Measurements from ENCODE around the gene DYSF. TPM values are rescaled to one million over a fixed set of nuclear protein-coding genes. Genes with fewer than 3 reads are reported as not detected.

Gene DYSF
- polyA plus RNA-seq, 1 donor (not counting 4 experiments of a cell fraction or from before 2014, with no cell fraction given): 8.2 TPM

DNA sequence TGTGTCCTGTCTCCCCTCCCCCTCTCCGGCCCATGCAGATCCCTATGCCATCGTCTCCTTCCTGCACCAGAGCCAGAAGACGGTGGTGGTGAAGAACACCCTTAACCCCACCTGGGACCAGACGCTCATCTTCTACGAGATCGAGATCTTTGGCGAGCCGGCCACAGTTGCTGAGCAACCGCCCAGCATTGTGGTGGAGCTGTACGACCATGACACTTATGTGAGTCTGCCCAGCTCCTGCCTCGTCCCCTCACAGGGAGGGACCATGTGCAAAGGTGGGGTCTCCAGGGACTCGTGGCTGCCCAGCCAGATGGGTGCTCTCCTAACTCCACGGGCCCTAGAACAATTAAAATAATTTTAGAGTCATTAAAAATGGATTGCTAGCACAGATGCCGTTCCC lies 145.2 kb downstream of the DYSF start:
- no peaks in the 10 kb centered on the region for H3K9me3 ChIP-seq (ENCODE audit: control insufficient read depth, low read depth, low read length)
- H3K4me2 ChIP-seq (ENCODE audit: control insufficient read depth, extremely low read depth, insufficient read depth, low read depth, low read length): no peak overlapping the region
- no peak overlapping the region for H3K4me3 ChIP-seq (ENCODE audit: control insufficient read depth in 2 of 3, extremely low read depth in 1 of 3, insufficient read depth in 2 of 3, low read depth in 1 of 3, low read length in 3 of 3)
- no peaks in the 10 kb centered on the region for H3K4me1 ChIP-seq (ENCODE audit: control insufficient read depth, extremely low read depth, insufficient read depth, low read length)
- no peaks in the 10 kb centered on the region for H3K79me2 ChIP-seq (ENCODE audit: control insufficient read depth, insufficient read depth, low read length)
- H4K20me1 ChIP-seq (ENCODE audit: control insufficient read depth, extremely low read depth, insufficient read depth, low read length): no peaks in the 10 kb centered on the region
- DNase-seq (ENCODE audit: low read depth, low spot score) (no peak), FAIRE-seq (no peak)
- TF ChIP-seq, protein P1, sequence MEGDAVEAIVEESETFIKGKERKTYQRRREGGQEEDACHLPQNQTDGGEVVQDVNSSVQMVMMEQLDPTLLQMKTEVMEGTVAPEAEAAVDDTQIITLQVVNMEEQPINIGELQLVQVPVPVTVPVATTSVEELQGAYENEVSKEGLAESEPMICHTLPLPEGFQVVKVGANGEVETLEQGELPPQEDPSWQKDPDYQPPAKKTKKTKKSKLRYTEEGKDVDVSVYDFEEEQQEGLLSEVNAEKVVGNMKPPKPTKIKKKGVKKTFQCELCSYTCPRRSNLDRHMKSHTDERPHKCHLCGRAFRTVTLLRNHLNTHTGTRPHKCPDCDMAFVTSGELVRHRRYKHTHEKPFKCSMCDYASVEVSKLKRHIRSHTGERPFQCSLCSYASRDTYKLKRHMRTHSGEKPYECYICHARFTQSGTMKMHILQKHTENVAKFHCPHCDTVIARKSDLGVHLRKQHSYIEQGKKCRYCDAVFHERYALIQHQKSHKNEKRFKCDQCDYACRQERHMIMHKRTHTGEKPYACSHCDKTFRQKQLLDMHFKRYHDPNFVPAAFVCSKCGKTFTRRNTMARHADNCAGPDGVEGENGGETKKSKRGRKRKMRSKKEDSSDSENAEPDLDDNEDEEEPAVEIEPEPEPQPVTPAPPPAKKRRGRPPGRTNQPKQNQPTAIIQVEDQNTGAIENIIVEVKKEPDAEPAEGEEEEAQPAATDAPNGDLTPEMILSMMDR (optimal IDR thresholded peaks at IDR 0.05 in 1 of 3, IDR thresholded peaks at IDR 0.05 in 1 of 3, conservative IDR thresholded peaks at IDR 0.05 in 1 of 3; ENCODE audit: extremely low read depth in 1 of 3, insufficient read depth in 2 of 3, low read length in 3 of 3): no peak
- no peak for TF ChIP-seq EZH2 (IDR thresholded peaks at IDR 0.05; ENCODE audit: low read length)
- dilution Hi-C loops (cut with MboI; ENCODE audit: extremely low pct_ligation_motif_present, low sequenced_read_pairs): no loop called here
- H3K9me1 ChIP-seq (ENCODE audit: control insufficient read depth, extremely low read depth, insufficient read depth, low read length): no peaks in the 10 kb centered on the region
- peaks cover 0 to under 1% of the 10 kb centered on the region in 2 experiments for H3K36me3 ChIP-seq (ENCODE audit: control insufficient read depth in 2 of 2, extremely low read depth in 1 of 2, insufficient read depth in 2 of 2, low read length in 2 of 2)
- H2AFZ ChIP-seq (ENCODE audit: control insufficient read depth, low read length): no peak overlapping the region
- H3K9ac ChIP-seq (ENCODE audit: control insufficient read depth, extremely low read depth, insufficient read depth, low read length): no peak overlapping the region
- H3K27ac ChIP-seq (ENCODE audit: control insufficient read depth, insufficient read depth, low read length): no peak overlapping the region
- peaks cover 8% of the 10 kb centered on the region for H3K27me3 ChIP-seq (ENCODE audit: control insufficient read depth, extremely low read depth, insufficient read depth, low read length)

DNA sequence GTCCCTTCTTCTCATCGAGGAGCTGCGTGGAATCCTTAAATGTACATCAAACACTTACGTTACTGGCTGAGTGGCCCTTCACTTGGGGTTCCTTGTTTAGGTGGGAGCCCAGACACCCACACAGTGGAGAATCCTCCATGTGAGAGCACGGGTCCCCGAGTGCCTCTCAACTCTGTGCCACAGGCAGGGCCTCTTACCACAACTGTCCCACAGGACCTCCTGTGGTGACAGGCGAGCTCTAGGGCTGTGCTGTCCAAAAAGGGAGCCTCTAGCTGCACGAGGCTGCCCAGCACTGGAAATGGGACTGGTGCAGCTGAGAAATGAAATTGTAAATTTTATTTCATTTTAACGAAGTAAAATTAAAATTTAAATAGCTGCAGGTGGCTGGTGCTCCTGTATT lies 145.7 kb downstream of the DYSF start:
- FAIRE-seq (no peak), DNase-seq (ENCODE audit: low read depth, low spot score) (no peak)
- H3K27me3 ChIP-seq (ENCODE audit: control insufficient read depth, extremely low read depth, insufficient read depth, low read length): peaks cover 8% of the 10 kb centered on the region
- H3K9me3 ChIP-seq (ENCODE audit: control insufficient read depth, low read depth, low read length): no peaks in the 10 kb centered on the region
- H3K4me3 ChIP-seq (ENCODE audit: control insufficient read depth in 2 of 3, extremely low read depth in 1 of 3, insufficient read depth in 2 of 3, low read depth in 1 of 3, low read length in 3 of 3): no peak overlapping the region
- dilution Hi-C loops (cut with MboI; ENCODE audit: extremely low pct_ligation_motif_present, low sequenced_read_pairs): no loop called here
- no peak overlapping the region for H3K4me2 ChIP-seq (ENCODE audit: control insufficient read depth, extremely low read depth, insufficient read depth, low read depth, low read length)
- no peaks in the 10 kb centered on the region for H3K79me2 ChIP-seq (ENCODE audit: control insufficient read depth, insufficient read depth, low read length)
- H3K9ac ChIP-seq (ENCODE audit: control insufficient read depth, extremely low read depth, insufficient read depth, low read length): no peak overlapping the region
- H3K9me1 ChIP-seq (ENCODE audit: control insufficient read depth, extremely low read depth, insufficient read depth, low read length): no peaks in the 10 kb centered on the region
- H3K4me1 ChIP-seq (ENCODE audit: control insufficient read depth, extremely low read depth, insufficient read depth, low read length): no peaks in the 10 kb centered on the region
- H3K27ac ChIP-seq (ENCODE audit: control insufficient read depth, insufficient read depth, low read length): no peak overlapping the region
- H4K20me1 ChIP-seq (ENCODE audit: control insufficient read depth, extremely low read depth, insufficient read depth, low read length): no peaks in the 10 kb centered on the region
- no peak for TF ChIP-seq EZH2 (IDR thresholded peaks at IDR 0.05; ENCODE audit: low read length)
- TF ChIP-seq, protein P1 (optimal IDR thresholded peaks at IDR 0.05 in 1 of 3, IDR thresholded peaks at IDR 0.05 in 1 of 3, conservative IDR thresholded peaks at IDR 0.05 in 1 of 3; ENCODE audit: extremely low read depth in 1 of 3, insufficient read depth in 2 of 3, low read length in 3 of 3): no peak
- H2AFZ ChIP-seq (ENCODE audit: control insufficient read depth, low read length): no peak overlapping the region
- H3K36me3 ChIP-seq (ENCODE audit: control insufficient read depth in 2 of 2, extremely low read depth in 1 of 2, insufficient read depth in 2 of 2, low read length in 2 of 2): no peaks in the 10 kb centered on the region

All from keratinocyte (primary cell).